Stimulated activated CD4-positive, alpha-beta T cell treated with anti-CD3 and anti-CD28 coated beads, Interleukin-12 subunit alpha, Interleukin-12 subunit beta, amount 100 ng/mL, for 48 hours (primary cell): ENCODE data around the gene OLIG2.

Experiments
- DNase-seq, 3 donors: peaks; one replicate each; pipeline ENCODE4 v3.0.0-alpha.2; 2020; ENCODE audit warnings: low read depth in 2 of 3, low spot score in 1 of 3

Gene OLIG2

GRCh38 chr21:33063907-33064622, 38.3 kb downstream of the OLIG2 start:
- DNase-seq = no peak

- no peak for DNase-seq
Measured at GRCh38 chr21:33064623-33065390, 39.1 kb downstream of the OLIG2 start.

GRCh38 chr21:33067043-33067442, 41.3 kb downstream of the OLIG2 start:
- no peak for DNase-seq

GRCh38 chr21:33067457-33067856, 41.7 kb downstream of the OLIG2 start:
- DNase-seq = no peak

- no peak for DNase-seq
Measured at GRCh38 chr21:33069243-33069642, 43.5 kb downstream of the OLIG2 start.

GRCh38 chr21:33069645-33069993, 43.9 kb downstream of the OLIG2 start:
- no peak for DNase-seq

GRCh38 chr21:33069994-33070743, 44.4 kb downstream of the OLIG2 start, which contains the start of gene OLIG1:
OLIG1 (plus strand) TSS chr21:33070141; CDS start chr21:33070247, 106 bp downstream.
- peak in 2 of 3 donors; percentile 21 to 37 for DNase-seq

- no peak for DNase-seq
Measured at GRCh38 chr21:33070744-33070997, 44.9 kb downstream of the OLIG2 start.

- DNase-seq = no peak
Measured at GRCh38 chr21:33070998-33071769, 45.4 kb downstream of the OLIG2 start.

GRCh38 chr21:33071770-33072306, 46.1 kb downstream of the OLIG2 start:
- DNase-seq = no peak

- no peak for DNase-seq
Measured at GRCh38 chr21:33073636-33074035, 47.9 kb downstream of the OLIG2 start.

GRCh38 chr21:33075128-33075527, 49.4 kb downstream of the OLIG2 start:
- DNase-seq = no peak

GRCh38 chr21:33075596-33076195, 50.0 kb downstream of the OLIG2 start:
- DNase-seq = no peak

GRCh38 chr21:33076600-33077329, 51.0 kb downstream of the OLIG2 start:
- DNase-seq = no peak
